Prostate gland (tissue), 2 donors: ENCODE measurements around the gene SLC27A6. TPM values are rescaled to one million over a fixed set of nuclear protein-coding genes. Genes with fewer than 3 reads are reported as not detected.

Experiments used
- DNase-seq: peaks from one replicate; pipeline ENCODE4 v3.0.0-alpha.2; 2019; ENCODE audit warnings: low spot score
- H3K27ac ChIP-seq, 2 donors: fragments of 200-600 bp; sonication (generic); 2 replicates each; pipeline ENCODE4 v1.5.1; 2017 to 2019
- H3K27me3 ChIP-seq: fragments of 200-600 bp; sonication (generic); replicated peaks from 2 replicates; pipeline ENCODE4 v1.5.1; 2019; ENCODE audit not compliant: insufficient read depth
- H3K36me3 ChIP-seq, 2 donors: fragments of 200-600 bp; sonication (generic); 1 replicate in 1 of 2; 2 replicates in 1 of 2; pipeline versions ENCODE4 v1.5.1 to v1.8.1; 2017 to 2019
- H3K4me1 ChIP-seq: fragments of 200-600 bp; sonication (generic); replicated peaks from 2 replicates; pipeline ENCODE4 v1.5.1; 2019
- H3K4me3 ChIP-seq, 2 donors: fragments of 200-600 bp; sonication (generic); 2 replicates each; pipeline ENCODE4 v1.5.1; 2017 to 2019
- H3K9me3 ChIP-seq: fragments of 200-600 bp; sonication (generic); 2 replicates; pipeline ENCODE4 v1.5.1; 2017
- POLR2A ChIP-seq: fragments of 450-650 bp; IDR thresholded peaks from one replicate; pipeline ENCODE4 v1.6.1; 2016; ENCODE audit warnings: antibody characterized with exemption, mild to moderate bottlenecking
- POLR2AphosphoS5 ChIP-seq: sonication (generic); formaldehyde crosslinking; IDR thresholded peaks from one replicate; pipeline ENCODE4 v1.6.1; 2017; ENCODE audit warnings: antibody characterized with exemption
- WGBS: methylation state at CpG from one replicate; pipeline ENCODE4 v1.1.5; 2018; 5-methylcytosine and 5-hydroxymethylcytosine counted together
- intact Hi-C: fragments of 100-400 bp; cut with DNase I; formaldehyde crosslinking; loops from one replicate; pipeline ENCODE4 v1.14.2; 2022
- total RNA-seq, 2 donors: library from RNA; depleted of rRNA; stranded (reverse); fragments of >200 nt; gene quantifications; one replicate each; pipeline ENCODE4 v1.1.0, GENCODE V29; 2016
- TF ChIP-seq, protein P1 (sequence below), 4 experiments: fragments of 200-600 bp in 2 of 4; fragments of 450-650 bp in 2 of 4; sonication (generic) in 2 of 4; IDR thresholded peaks; 1 replicate in 3 of 4; 2 replicates in 1 of 4; pipeline ENCODE4 v1.5.1; 2016 to 2019; ENCODE audit warnings: antibody characterized with exemption in 4 of 4, mild to moderate bottlenecking in 2 of 4, moderate library complexity in 2 of 4

The SLC27A6 gene
- total RNA-seq, 2 donors from 2014 or later: 1.1 to 25.3 TPM

DNA sequence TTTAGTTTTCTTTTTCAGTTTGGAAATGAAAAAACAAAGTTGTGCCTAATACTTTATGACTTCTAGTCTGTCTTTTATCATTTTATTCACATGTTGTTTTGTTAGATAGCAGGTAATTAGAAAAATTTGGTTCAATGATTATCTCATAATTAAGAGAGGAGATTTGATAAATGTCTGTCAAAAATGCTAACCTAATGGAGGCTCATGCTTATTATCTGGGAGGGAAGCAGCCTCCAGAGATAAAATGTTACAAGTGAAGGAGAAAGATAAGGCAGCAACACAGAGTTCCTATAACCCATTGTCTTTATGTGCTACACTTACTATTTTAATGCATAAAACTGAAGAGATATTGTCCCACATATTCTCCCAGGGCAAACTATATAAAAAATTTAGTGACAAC, 53.5 kb downstream of the SLC27A6 start:
- Histone ChIP-seq H3K4me1 (no peaks in the 10 kb centered on the region), H3K27ac (no peak overlapping the region), H3K27me3 (no peaks in the 10 kb centered on the region), H3K36me3 (no peaks in the 10 kb centered on the region), H3K4me3 (no peak overlapping the region), H3K9me3 (no peaks in the 10 kb centered on the region)
- DNase-seq: no peak
- TF ChIP-seq POLR2AphosphoS5 (no peak), POLR2A (no peak)
- TF ChIP-seq, protein P1, sequence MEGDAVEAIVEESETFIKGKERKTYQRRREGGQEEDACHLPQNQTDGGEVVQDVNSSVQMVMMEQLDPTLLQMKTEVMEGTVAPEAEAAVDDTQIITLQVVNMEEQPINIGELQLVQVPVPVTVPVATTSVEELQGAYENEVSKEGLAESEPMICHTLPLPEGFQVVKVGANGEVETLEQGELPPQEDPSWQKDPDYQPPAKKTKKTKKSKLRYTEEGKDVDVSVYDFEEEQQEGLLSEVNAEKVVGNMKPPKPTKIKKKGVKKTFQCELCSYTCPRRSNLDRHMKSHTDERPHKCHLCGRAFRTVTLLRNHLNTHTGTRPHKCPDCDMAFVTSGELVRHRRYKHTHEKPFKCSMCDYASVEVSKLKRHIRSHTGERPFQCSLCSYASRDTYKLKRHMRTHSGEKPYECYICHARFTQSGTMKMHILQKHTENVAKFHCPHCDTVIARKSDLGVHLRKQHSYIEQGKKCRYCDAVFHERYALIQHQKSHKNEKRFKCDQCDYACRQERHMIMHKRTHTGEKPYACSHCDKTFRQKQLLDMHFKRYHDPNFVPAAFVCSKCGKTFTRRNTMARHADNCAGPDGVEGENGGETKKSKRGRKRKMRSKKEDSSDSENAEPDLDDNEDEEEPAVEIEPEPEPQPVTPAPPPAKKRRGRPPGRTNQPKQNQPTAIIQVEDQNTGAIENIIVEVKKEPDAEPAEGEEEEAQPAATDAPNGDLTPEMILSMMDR (IDR thresholded peaks at IDR 0.05): no peak
- intact Hi-C loops: no loop called here

DNA sequence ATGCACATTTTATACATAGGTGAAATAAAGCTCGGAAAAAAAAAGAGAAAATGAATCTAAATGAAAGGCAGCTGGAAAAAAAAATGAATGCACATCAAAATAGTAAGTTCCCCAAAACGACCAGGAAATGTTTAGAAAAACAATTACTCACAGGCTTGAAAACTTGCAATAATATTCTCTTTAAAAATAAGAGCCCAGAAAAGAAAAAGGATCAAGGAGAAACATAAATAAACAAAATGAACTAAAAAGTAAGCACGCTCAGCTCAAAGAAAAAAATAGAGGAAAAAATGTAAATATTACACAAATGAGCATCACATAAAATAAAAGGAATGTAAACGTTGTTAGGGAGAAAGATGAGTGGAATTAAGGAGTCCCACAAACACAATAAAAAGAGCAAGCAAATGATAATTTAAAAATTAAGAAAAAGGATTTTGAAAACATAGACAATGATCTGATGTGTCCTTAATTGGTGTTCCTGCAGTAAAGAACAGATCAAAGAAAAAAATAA, 54.2 kb downstream of the SLC27A6 start:
- H3K27ac ChIP-seq: no peak overlapping the region
- no peak overlapping the region for H3K4me3 ChIP-seq
- no peaks in the 10 kb centered on the region for H3K9me3 ChIP-seq
- H3K27me3 ChIP-seq: no peaks in the 10 kb centered on the region
- no peaks in the 10 kb centered on the region for H3K4me1 ChIP-seq
- TF ChIP-seq, protein P1 (IDR thresholded peaks at IDR 0.05): no peak
- TF ChIP-seq POLR2AphosphoS5: no peak
- TF ChIP-seq POLR2A: no peak
- 38% methylated on average over 4 of the region's 4 CpGs for WGBS
- intact Hi-C loops: no loop called here
- H3K36me3 ChIP-seq: no peaks in the 10 kb centered on the region
- DNase-seq: no peak

DNA sequence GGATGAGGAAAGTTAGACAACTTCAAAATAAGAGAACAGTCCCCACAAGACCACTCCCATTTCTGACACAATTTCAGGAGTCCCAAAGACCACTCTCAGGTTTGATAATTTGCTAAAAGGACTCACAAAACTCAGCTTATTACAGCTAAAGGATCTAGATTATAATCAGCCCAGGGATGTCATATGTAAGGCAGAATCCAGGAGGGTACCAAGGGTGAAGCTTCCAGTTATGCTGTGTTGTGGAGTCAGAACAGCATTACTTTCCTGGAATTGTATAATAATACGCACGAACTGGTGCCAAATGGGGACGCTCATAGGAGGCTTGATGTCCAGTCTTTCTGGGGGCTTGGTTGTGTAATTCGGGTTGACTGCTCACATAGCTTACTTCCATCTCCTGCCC, 55.4 kb downstream of the SLC27A6 start:
- H3K27me3 ChIP-seq: no peaks in the 10 kb centered on the region
- no peaks in the 10 kb centered on the region for H3K9me3 ChIP-seq
- TF ChIP-seq POLR2AphosphoS5: no peak
- TF ChIP-seq, protein P1 (IDR thresholded peaks at IDR 0.05): no peak
- TF ChIP-seq POLR2A: no peak
- H3K4me3 ChIP-seq: no peak overlapping the region
- no peaks in the 10 kb centered on the region for H3K4me1 ChIP-seq
- 96% methylated on average over 4 of the region's 4 CpGs for WGBS
- H3K27ac ChIP-seq: no peak overlapping the region
- no peak for DNase-seq
- intact Hi-C loops: no loop called here
- no peaks in the 10 kb centered on the region for H3K36me3 ChIP-seq

DNA sequence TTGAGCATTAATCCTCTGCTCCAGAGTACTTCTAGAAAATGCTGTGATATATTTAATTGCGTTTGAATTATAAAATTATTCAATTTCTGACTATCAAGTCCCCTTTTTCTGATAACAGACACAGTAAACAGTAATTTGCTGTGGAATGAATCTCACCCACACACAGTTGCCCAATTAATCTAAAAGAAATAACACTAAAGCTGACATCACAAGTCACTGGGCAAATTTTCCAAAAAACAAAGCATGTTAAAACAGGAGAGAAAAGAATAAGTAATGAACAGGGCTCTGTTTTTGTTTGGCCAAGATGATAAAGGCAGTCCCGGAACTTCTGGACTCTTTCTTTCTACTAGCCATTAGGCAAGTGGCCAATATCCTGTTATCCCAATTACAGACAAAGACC, 56.5 kb downstream of the SLC27A6 start:
- Histone ChIP-seq H3K36me3 (no peaks in the 10 kb centered on the region), H3K9me3 (no peaks in the 10 kb centered on the region), H3K4me1 (no peaks in the 10 kb centered on the region), H3K4me3 (no peak overlapping the region), H3K27ac (no peak overlapping the region), H3K27me3 (no peaks in the 10 kb centered on the region)
- intact Hi-C loops: no loop called here
- WGBS: 58% methylated on average over 2 of the region's 2 CpGs
- no peak for DNase-seq
- TF ChIP-seq POLR2A (no peak), POLR2AphosphoS5 (no peak)
- TF ChIP-seq, protein P1 (IDR thresholded peaks at IDR 0.05): no peak

DNA sequence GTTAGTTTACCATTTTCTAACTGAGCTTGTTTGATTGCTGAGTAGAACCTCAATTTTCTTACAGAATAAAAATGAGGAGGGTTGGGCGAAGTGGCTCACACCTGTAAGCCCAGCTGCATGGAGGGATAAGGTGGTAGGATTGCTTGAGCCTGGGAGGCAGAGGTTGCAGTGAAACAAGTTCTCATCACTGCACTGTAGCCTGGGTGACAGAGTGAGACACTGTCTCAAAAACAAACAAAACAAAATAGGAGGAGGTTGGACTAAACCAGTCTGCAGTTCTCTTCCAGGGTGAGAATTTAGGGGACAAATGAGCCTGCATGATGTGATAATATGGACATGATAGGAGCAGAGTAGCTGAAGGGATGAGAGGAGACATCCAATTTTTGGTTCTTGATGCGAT, 57.3 kb downstream of the SLC27A6 start:
- no peak overlapping the region for H3K27ac ChIP-seq
- WGBS: 75% methylated on average over 2 of the region's 2 CpGs
- no peak for DNase-seq
- H3K4me3 ChIP-seq: no peak overlapping the region
- no peaks in the 10 kb centered on the region for H3K27me3 ChIP-seq
- H3K36me3 ChIP-seq: no peaks in the 10 kb centered on the region
- no peaks in the 10 kb centered on the region for H3K4me1 ChIP-seq
- H3K9me3 ChIP-seq: no peaks in the 10 kb centered on the region
- no peak for TF ChIP-seq POLR2AphosphoS5
- TF ChIP-seq POLR2A: no peak
- TF ChIP-seq, protein P1 (IDR thresholded peaks at IDR 0.05): no peak
- intact Hi-C loops: no loop called here
